Measurements from ENCODE around the gene AGBL5.

GRCh38 chr2:27093430-27094352 is 42.2 kb downstream of the AGBL5 start:
- TF ChIP-seq POLR2A (IDR thresholded peaks at IDR 0.05; ENCODE audit: low read length), result no peak
- TF ChIP-seq GATA1 (IDR thresholded peaks at IDR 0.05; ENCODE audit: low read depth, low read length), result no peak
